Gastroesophageal sphincter (tissue), 3 donors: Measurements from ENCODE around the gene ANKRD35.

ENCODE experiments used
- CTCF ChIP-seq, 4 experiments: fragments of 200-600 bp in 2 of 4; fragments of 450-650 bp in 2 of 4; sonication (generic) in 1 of 4; IDR thresholded peaks; one replicate each; pipeline ENCODE4 v1.5.1; 2017 to 2019; ENCODE audit warnings: antibody characterized with exemption in 4 of 4, mild to moderate bottlenecking in 2 of 4, moderate library complexity in 2 of 4
- EP300 ChIP-seq: sonication (generic); formaldehyde crosslinking; IDR thresholded peaks from one replicate; pipeline ENCODE4 v1.6.1; 2017; ENCODE audit warnings: antibody characterized with exemption, mild to moderate bottlenecking
- POLR2AphosphoS5 ChIP-seq: sonication (generic); formaldehyde crosslinking; IDR thresholded peaks from one replicate; pipeline ENCODE4 v1.6.1; 2017; ENCODE audit warnings: antibody characterized with exemption

GRCh38 chr1:145877923-145878486, 7.7 kb downstream of the ANKRD35 start:
- TF ChIP-seq CTCF (IDR thresholded peaks at IDR 0.05): no peak
- TF ChIP-seq POLR2AphosphoS5: no peak
- TF ChIP-seq EP300: no peak
